Right renal pelvis (tissue), 4 donors: ENCODE results near the gene ZMYND10. TPM values are rescaled to one million over a fixed set of nuclear protein-coding genes. Genes with fewer than 3 reads are reported as not detected.

ENCODE experiments used
- DNase-seq, 4 donors: peaks; one replicate each; pipeline ENCODE4 v3.0.0-alpha.2; 2013; ENCODE audit warnings: low read depth in 4 of 4, low spot score in 3 of 4, missing footprints in 1 of 4
- polyA plus RNA-seq, 4 donors: library from polyadenylated mRNA; unstranded; fragments of 120-200 nt; gene quantifications; one replicate each; pipeline ENCODE4 v1.2.1, GENCODE V29; 2013; ENCODE audit not compliant: insufficient read length in 4 of 4

Gene ZMYND10
- polyA plus RNA-seq, 4 donors, result 3.6 to 4.7 (median 3.8) TPM

GRCh38 chr3:50350213-50350526, 4.6 kb upstream of the ZMYND10 start:
- DNase-seq, result no peak

- no peak for DNase-seq
These were observed 1.8 kb upstream of the ZMYND10 start for GRCh38 chr3:50347187-50347813.

GRCh38 chr3:50345008-50345407, 524 bp downstream of the ZMYND10 start:
- DNase-seq, result no peak

GRCh38 chr3:50342813-50343633, 2.5 kb downstream of the ZMYND10 start:
- no peak for DNase-seq

- no peak for DNase-seq
These were observed 3.4 kb downstream of the ZMYND10 start for GRCh38 chr3:50341996-50342650.

- DNase-seq, result no peak
These were observed 4.0 kb downstream of the ZMYND10 start for GRCh38 chr3:50341537-50341936.

- DNase-seq, result no peak
These were observed 4.8 kb downstream of the ZMYND10 start, which contains the start of gene RASSF1 for GRCh38 chr3:50340448-50341329. Gene RASSF1 (minus strand): TSS chr3:50340836. CDS start chr3:50340805, 31 bp downstream.

- DNase-seq, result no peak
These were observed 5.4 kb downstream of the ZMYND10 start for GRCh38 chr3:50340147-50340447.

- no peak for DNase-seq
These were observed 5.9 kb downstream of the ZMYND10 start for GRCh38 chr3:50339485-50340146.

GRCh38 chr3:50338965-50339364, 6.6 kb downstream of the ZMYND10 start:
- no peak for DNase-seq

- DNase-seq, result peak; percentile 92 to 97 (median 96)
These were observed 8.2 kb downstream of the ZMYND10 start for GRCh38 chr3:50337175-50337861.

GRCh38 chr3:50336452-50337174, 8.9 kb downstream of the ZMYND10 start:
- DNase-seq, result no peak

GRCh38 chr3:50334339-50335075, 11.0 kb downstream of the ZMYND10 start:
- no peak for DNase-seq

GRCh38 chr3:50333744-50334328, 11.7 kb downstream of the ZMYND10 start:
- no peak for DNase-seq

- no peak for DNase-seq
These were observed 14.1 kb downstream of the ZMYND10 start for GRCh38 chr3:50331364-50331907.

GRCh38 chr3:50330330-50330729, 15.2 kb downstream of the ZMYND10 start:
- DNase-seq, result no peak

GRCh38 chr3:50327943-50328691, 17.4 kb downstream of the ZMYND10 start, which contains the start of gene TUSC2:
Gene TUSC2 (minus strand): TSS chr3:50328223. CDS start chr3:50328099, 124 bp downstream.
- peak; percentile 93 to 97 (median 94) for DNase-seq
